ENCODE measurements around the gene FXN. TPM values are rescaled to one million over a fixed set of nuclear protein-coding genes. Genes with fewer than 3 reads are reported as not detected.

The FXN gene
- total RNA-seq, 1 experiment from 2014 or later = 17.8 TPM

DNA sequence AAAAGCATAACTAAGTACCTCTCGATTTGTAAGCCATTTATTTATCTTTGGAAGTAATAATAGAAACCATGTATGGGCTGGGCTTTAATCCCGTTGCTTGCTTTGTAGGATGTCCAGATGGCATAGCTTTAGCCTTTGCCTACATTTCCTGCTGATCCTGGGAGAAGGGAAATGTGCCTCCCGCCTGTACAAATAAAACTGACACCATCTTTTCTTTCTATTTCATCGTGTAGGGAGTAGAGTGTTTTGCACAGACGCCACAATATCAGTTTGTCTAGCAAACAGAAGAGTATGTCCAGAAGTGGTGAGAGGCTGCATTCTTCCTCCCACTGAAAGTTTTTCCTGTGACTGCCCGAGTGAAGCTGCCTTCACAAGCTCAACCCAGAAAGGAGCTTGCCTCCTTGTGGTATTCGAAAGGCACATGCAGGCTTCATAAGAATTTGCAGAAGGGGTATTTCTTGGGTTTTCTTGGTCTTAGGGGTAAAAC, 113.8 kb downstream of the FXN start:
- DNase-seq (ENCODE audit: low read depth, low spot score) (no peak), ATAC-seq (peak; percentile 53; the same call in 1 of the 2 replicates)
- Histone ChIP-seq H3K27ac (ENCODE audit: low read length) (no peak overlapping the region), H3K4me1 (ENCODE audit: control insufficient read depth, insufficient read depth, low read length) (peaks cover 3% of the 10 kb centered on the region; the same call in 1 of the 2 replicates), H3K27me3 (ENCODE audit: control insufficient read depth, insufficient read depth, low read length) (no peaks in the 10 kb centered on the region), H3K36me3 (ENCODE audit: control insufficient read depth, insufficient read depth, low read length) (no peaks in the 10 kb centered on the region), H3K4me3 (ENCODE audit: low read depth in 2 of 2, low read length in 2 of 2) (no peak overlapping the region), H3K9me3 (ENCODE audit: control insufficient read depth, insufficient read depth, low read depth, low read length) (no peaks in the 10 kb centered on the region)
- in situ Hi-C loops (cut with HindIII; ENCODE audit: low pct_unique_long_range_greater_than_20kb, low sequenced_read_pairs) = no loop called here
- POLR2A ChIA-PET = no interaction called here
- intact Hi-C loops (cut with micrococcal nuclease; ENCODE audit: unreplicated experiment) = no loop called here
- CTCF ChIA-PET = no interaction called here
- no TSS peak for BruUV-seq (replicated peaks)
- TF ChIP-seq, protein P1, sequence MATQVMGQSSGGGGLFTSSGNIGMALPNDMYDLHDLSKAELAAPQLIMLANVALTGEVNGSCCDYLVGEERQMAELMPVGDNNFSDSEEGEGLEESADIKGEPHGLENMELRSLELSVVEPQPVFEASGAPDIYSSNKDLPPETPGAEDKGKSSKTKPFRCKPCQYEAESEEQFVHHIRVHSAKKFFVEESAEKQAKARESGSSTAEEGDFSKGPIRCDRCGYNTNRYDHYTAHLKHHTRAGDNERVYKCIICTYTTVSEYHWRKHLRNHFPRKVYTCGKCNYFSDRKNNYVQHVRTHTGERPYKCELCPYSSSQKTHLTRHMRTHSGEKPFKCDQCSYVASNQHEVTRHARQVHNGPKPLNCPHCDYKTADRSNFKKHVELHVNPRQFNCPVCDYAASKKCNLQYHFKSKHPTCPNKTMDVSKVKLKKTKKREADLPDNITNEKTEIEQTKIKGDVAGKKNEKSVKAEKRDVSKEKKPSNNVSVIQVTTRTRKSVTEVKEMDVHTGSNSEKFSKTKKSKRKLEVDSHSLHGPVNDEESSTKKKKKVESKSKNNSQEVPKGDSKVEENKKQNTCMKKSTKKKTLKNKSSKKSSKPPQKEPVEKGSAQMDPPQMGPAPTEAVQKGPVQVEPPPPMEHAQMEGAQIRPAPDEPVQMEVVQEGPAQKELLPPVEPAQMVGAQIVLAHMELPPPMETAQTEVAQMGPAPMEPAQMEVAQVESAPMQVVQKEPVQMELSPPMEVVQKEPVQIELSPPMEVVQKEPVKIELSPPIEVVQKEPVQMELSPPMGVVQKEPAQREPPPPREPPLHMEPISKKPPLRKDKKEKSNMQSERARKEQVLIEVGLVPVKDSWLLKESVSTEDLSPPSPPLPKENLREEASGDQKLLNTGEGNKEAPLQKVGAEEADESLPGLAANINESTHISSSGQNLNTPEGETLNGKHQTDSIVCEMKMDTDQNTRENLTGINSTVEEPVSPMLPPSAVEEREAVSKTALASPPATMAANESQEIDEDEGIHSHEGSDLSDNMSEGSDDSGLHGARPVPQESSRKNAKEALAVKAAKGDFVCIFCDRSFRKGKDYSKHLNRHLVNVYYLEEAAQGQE (IDR thresholded peaks at IDR 0.05; ENCODE audit: insufficient read depth in 1 of 2, low read depth in 2 of 2, low read length in 1 of 2) = no peak
- no peak for TF ChIP-seq SIN3A (IDR thresholded peaks at IDR 0.05; ENCODE audit: borderline replicate concordance, insufficient read depth, low read depth, low read length)
- TF ChIP-seq, protein P2, sequence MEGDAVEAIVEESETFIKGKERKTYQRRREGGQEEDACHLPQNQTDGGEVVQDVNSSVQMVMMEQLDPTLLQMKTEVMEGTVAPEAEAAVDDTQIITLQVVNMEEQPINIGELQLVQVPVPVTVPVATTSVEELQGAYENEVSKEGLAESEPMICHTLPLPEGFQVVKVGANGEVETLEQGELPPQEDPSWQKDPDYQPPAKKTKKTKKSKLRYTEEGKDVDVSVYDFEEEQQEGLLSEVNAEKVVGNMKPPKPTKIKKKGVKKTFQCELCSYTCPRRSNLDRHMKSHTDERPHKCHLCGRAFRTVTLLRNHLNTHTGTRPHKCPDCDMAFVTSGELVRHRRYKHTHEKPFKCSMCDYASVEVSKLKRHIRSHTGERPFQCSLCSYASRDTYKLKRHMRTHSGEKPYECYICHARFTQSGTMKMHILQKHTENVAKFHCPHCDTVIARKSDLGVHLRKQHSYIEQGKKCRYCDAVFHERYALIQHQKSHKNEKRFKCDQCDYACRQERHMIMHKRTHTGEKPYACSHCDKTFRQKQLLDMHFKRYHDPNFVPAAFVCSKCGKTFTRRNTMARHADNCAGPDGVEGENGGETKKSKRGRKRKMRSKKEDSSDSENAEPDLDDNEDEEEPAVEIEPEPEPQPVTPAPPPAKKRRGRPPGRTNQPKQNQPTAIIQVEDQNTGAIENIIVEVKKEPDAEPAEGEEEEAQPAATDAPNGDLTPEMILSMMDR (IDR thresholded peaks at IDR 0.05) = no peak; the same call in 1 of the 2 replicates
- TF ChIP-seq TCF7L2 (IDR thresholded peaks at IDR 0.05; ENCODE audit: low read depth, low read length) = no peak
- no peak for TF ChIP-seq POLR2AphosphoS5 (IDR thresholded peaks at IDR 0.05; ENCODE audit: low read depth, low read length)

Other genes starting within 250 kb of the FXN start
- gene PRKACG, start 21.6 kb upstream of the FXN start, total RNA-seq (2021; ENCODE audit: unreplicated experiment) = not detected
- gene TJP2, start 138.5 kb downstream of the FXN start, total RNA-seq (2021; ENCODE audit: unreplicated experiment) = 40.2 TPM

All from Panc1 (cell line).